KMS-11 (cell line): ENCODE results near the gene TMC1.
A peak's percentile ranks its signal among the peaks of the same experiment; 100 is the strongest.
"Not testable (repeated sequence)": the region's sequence is repeated elsewhere in the genome, so short reads cannot be mapped to it uniquely, and the experiment has no call there.

Experiments used
- H2AFZ ChIP-seq: fragments of 200-600 bp; sonication (generic); 2 replicates; pipeline ENCODE4 v1.6.1; 2016; ENCODE audit warnings: antibody characterized with exemption, mixed run types, low read depth
- H3K27ac ChIP-seq: fragments of 200-600 bp; sonication (generic); 2 replicates; pipeline ENCODE4 v1.6.1; 2016; ENCODE audit warnings: mild to moderate bottlenecking, mixed run types
- H3K27me3 ChIP-seq: fragments of 200-600 bp; sonication (generic); 2 replicates; pipeline ENCODE4 v1.6.1; 2017; ENCODE audit warnings: mild to moderate bottlenecking, low read depth, mixed run types, moderate library complexity; ENCODE audit not compliant: insufficient read depth
- H3K36me3 ChIP-seq: fragments of 200-600 bp; sonication (generic); 2 replicates; pipeline ENCODE4 v1.6.1; 2017; ENCODE audit warnings: mild to moderate bottlenecking, mixed run types; ENCODE audit not compliant: insufficient read depth
- H3K4me1 ChIP-seq: fragments of 200-600 bp; sonication (generic); 2 replicates; pipeline ENCODE4 v1.6.1; 2016; ENCODE audit warnings: mild to moderate bottlenecking, low read depth, mixed run types; ENCODE audit not compliant: poor library complexity, severe bottlenecking
- H3K4me2 ChIP-seq: fragments of 200-600 bp; sonication (generic); 2 replicates; pipeline ENCODE4 v1.7.0; 2016; ENCODE audit warnings: mild to moderate bottlenecking, mixed run types
- H3K4me3 ChIP-seq: fragments of 200-600 bp; sonication (generic); IDR thresholded peaks from 2 replicates; pipeline ENCODE4 v1.6.1; 2017; ENCODE audit warnings: low read depth, low read length, mixed read lengths; ENCODE audit not compliant: insufficient read depth
- H3K79me2 ChIP-seq: fragments of 200-600 bp; sonication (generic); 2 replicates; pipeline ENCODE4 v1.6.1; 2016; ENCODE audit warnings: low read depth, mixed run types; ENCODE audit not compliant: insufficient read depth
- H3K9ac ChIP-seq: fragments of 200-600 bp; sonication (generic); 2 replicates; pipeline ENCODE4 v1.6.1; 2016; ENCODE audit warnings: mild to moderate bottlenecking, mixed run types
- H4K20me1 ChIP-seq: fragments of 200-600 bp; sonication (generic); 2 replicates; pipeline ENCODE4 v1.6.1; 2016; ENCODE audit warnings: mild to moderate bottlenecking, mixed run types; ENCODE audit not compliant: insufficient read depth
- CTCF ChIP-seq: fragments of 200-600 bp; sonication (generic); conservative IDR thresholded peaks from 2 replicates; pipeline ENCODE4 v1.6.1; 2017; ENCODE audit warnings: low read depth, mild to moderate bottlenecking, antibody characterized with exemption, low read length, moderate library complexity, mixed read lengths

The TMC1 gene

GRCh38 chr9:72843520-72844439, 322.4 kb downstream of the TMC1 start:
- Histone ChIP-seq H4K20me1 (no peaks in the 10 kb centered on the region), H3K4me1 (peaks cover 23% of the 10 kb centered on the region), H3K27ac (peak overlapping the region; percentile 30; the same call in 1 of the 2 replicates), H3K36me3 (no peaks in the 10 kb centered on the region), H3K9ac (no peak overlapping the region; the same call in 1 of the 2 replicates), H3K4me2 (peak overlapping the region; percentile 50), H3K79me2 (no peaks in the 10 kb centered on the region), H3K4me3 (no peak overlapping the region), H2AFZ (peak overlapping the region; percentile 60), H3K27me3 (no peaks in the 10 kb centered on the region)
- peak; percentile 77 for TF ChIP-seq CTCF

- peak; percentile 19; the same call in 1 of the 2 replicates for TF ChIP-seq CTCF
- peaks cover 23% of the 10 kb centered on the region for H3K4me1 ChIP-seq
- H4K20me1 ChIP-seq: no peaks in the 10 kb centered on the region
- H3K4me3 ChIP-seq: no peak overlapping the region
- peak overlapping the region; percentile 60 for H2AFZ ChIP-seq
- H3K79me2 ChIP-seq: no peaks in the 10 kb centered on the region
- no peaks in the 10 kb centered on the region for H3K27me3 ChIP-seq
- no peak overlapping the region for H3K9ac ChIP-seq
- H3K36me3 ChIP-seq: no peaks in the 10 kb centered on the region
- peak overlapping the region; percentile 50; the same call in 1 of the 2 replicates for H3K4me2 ChIP-seq
- H3K27ac ChIP-seq: peak overlapping the region; percentile 30; the same call in 1 of the 2 replicates
Observed at GRCh38 chr9:72844440-72844768, 323.0 kb downstream of the TMC1 start.

GRCh38 chr9:72845052-72845451, 323.6 kb downstream of the TMC1 start:
- Histone ChIP-seq H3K27ac (peak overlapping the region; percentile 30; the same call in 1 of the 2 replicates), H3K4me1 (peaks cover 23% of the 10 kb centered on the region), H3K4me2 (peak overlapping the region; percentile 50; the same call in 1 of the 2 replicates)
- not testable (repeated sequence) for H3K9ac ChIP-seq, H3K79me2 ChIP-seq, H2AFZ ChIP-seq, H3K36me3 ChIP-seq, H3K27me3 ChIP-seq, H4K20me1 ChIP-seq, H3K4me3 ChIP-seq

GRCh38 chr9:72850209-72850608, 328.8 kb downstream of the TMC1 start:
- not testable (repeated sequence) for H3K27me3 ChIP-seq, H3K4me3 ChIP-seq, H3K79me2 ChIP-seq, H3K4me1 ChIP-seq, H3K36me3 ChIP-seq, H3K27ac ChIP-seq, H2AFZ ChIP-seq, H3K9ac ChIP-seq, H4K20me1 ChIP-seq, H3K4me2 ChIP-seq

GRCh38 chr9:72855321-72855720, 333.9 kb downstream of the TMC1 start:
- Histone ChIP-seq H3K27me3 (no peaks in the 10 kb centered on the region), H4K20me1 (no peaks in the 10 kb centered on the region), H3K4me2 (no peak overlapping the region), H3K4me3 (no peak overlapping the region), H3K27ac (no peak overlapping the region), H3K4me1 (peaks cover 13% of the 10 kb centered on the region), H3K79me2 (no peaks in the 10 kb centered on the region), H2AFZ (no peak overlapping the region), H3K9ac (no peak overlapping the region), H3K36me3 (no peaks in the 10 kb centered on the region)
- no peak for TF ChIP-seq CTCF
